Uterus (tissue), 4 donors: ENCODE measurements around the gene API5. TPM values are rescaled to one million over a fixed set of nuclear protein-coding genes. Genes with fewer than 3 reads are reported as not detected.
"Not testable (repeated sequence)": the region's sequence is repeated elsewhere in the genome, so short reads cannot be mapped to it uniquely, and the experiment has no call there.

Source experiments
- DNase-seq, 2 donors: peaks; one replicate each; pipeline ENCODE4 v3.0.0-alpha.2; 2019 to 2020
- H3K27ac ChIP-seq, 2 donors: fragments of 200-600 bp; sonication (generic); 1 replicate in 1 of 2; 2 replicates in 1 of 2; pipeline ENCODE4 v1.5.1; 2016 to 2018
- H3K27me3 ChIP-seq, 2 donors: fragments of 200-600 bp; sonication (generic); one replicate each; pipeline ENCODE4 v1.5.1; 2018 to 2019; ENCODE audit warnings: control low read depth in 1 of 2
- H3K36me3 ChIP-seq, 2 donors: fragments of 200-600 bp; sonication (generic); one replicate each; pipeline ENCODE4 v1.5.1; 2019; ENCODE audit warnings: control low read depth in 1 of 2
- H3K4me1 ChIP-seq, 2 donors: fragments of 200-600 bp; sonication (generic); one replicate each; pipeline ENCODE4 v1.5.1; 2018 to 2019; ENCODE audit warnings: control low read depth in 1 of 2
- H3K4me3 ChIP-seq, 2 donors: fragments of 200-600 bp; sonication (generic); 1 replicate in 1 of 2; 2 replicates in 1 of 2; pipeline ENCODE4 v1.5.1; 2018 to 2019; ENCODE audit warnings: mild to moderate bottlenecking in 1 of 2
- H3K9me3 ChIP-seq, 2 donors: fragments of 200-600 bp; sonication (generic); one replicate each; pipeline ENCODE4 v1.5.1; 2019; ENCODE audit warnings: control low read depth in 1 of 2
- POLR2A ChIP-seq, 2 donors: fragments of 450-650 bp; IDR thresholded peaks; one replicate each; pipeline ENCODE4 v1.6.1; 2016; ENCODE audit warnings: antibody characterized with exemption in 2 of 2, mild to moderate bottlenecking in 1 of 2, moderate library complexity in 1 of 2
- intact Hi-C: fragments of 100-400 bp; cut with DNase I; formaldehyde crosslinking; loops from one replicate; pipeline ENCODE4 v1.15.1; 2023; ENCODE audit warnings: low total_unique reads
- total RNA-seq, 4 donors: library from RNA; depleted of rRNA in 3 of 4; stranded (reverse); fragments of >200 nt in 3 of 4; gene quantifications; one replicate each; pipeline versions ENCODE4 v1.1.0 to v1.2.4, GENCODE V29; 2014 to 2023
- TF ChIP-seq, protein P1 (sequence below), 4 experiments: fragments of 200-600 bp in 2 of 4; fragments of 450-650 bp in 2 of 4; sonication (generic) in 2 of 4; IDR thresholded peaks; one replicate each; pipeline ENCODE4 v1.5.1; 2016 to 2019; ENCODE audit warnings: antibody characterized with exemption in 4 of 4, mild to moderate bottlenecking in 2 of 4, moderate library complexity in 1 of 4
- donor health status: DM: yes; HTN: yes; CAD: no.

Gene API5
- total RNA-seq, 4 donors from 2014 or later: 45.6 to 122 (median 74.3) TPM

DNA sequence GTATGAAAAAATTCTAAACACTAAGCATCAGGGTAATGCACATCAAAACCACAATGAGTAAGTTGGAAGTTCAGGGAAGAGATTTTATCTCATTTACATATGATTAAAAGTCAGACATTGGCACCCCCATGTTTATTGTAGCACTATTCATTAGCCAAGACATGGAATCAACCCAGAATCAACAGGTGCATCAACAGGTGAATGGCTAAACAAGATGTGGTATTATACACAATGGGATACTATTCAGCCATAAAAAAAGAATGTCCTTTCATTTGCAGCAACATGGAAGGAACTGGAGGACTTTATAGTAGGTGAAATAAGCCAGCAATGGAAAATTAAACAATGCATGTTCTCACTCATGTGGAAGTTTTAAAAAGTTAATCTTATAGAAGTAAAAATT, 29.4 kb downstream of the API5 start:
- Histone ChIP-seq H3K36me3 (peaks cover 0 to 4% of the 10 kb centered on the region in 2 donors), H3K27ac (no peak overlapping the region), H3K27me3 (no peaks in the 10 kb centered on the region), H3K4me1 (no peaks in the 10 kb centered on the region), H3K4me3 (no peak overlapping the region), H3K9me3 (no peaks in the 10 kb centered on the region)
- DNase-seq: no peak
- intact Hi-C loops: no loop called here
- TF ChIP-seq POLR2A (IDR thresholded peaks at IDR 0.05): no peak
- TF ChIP-seq, protein P1, sequence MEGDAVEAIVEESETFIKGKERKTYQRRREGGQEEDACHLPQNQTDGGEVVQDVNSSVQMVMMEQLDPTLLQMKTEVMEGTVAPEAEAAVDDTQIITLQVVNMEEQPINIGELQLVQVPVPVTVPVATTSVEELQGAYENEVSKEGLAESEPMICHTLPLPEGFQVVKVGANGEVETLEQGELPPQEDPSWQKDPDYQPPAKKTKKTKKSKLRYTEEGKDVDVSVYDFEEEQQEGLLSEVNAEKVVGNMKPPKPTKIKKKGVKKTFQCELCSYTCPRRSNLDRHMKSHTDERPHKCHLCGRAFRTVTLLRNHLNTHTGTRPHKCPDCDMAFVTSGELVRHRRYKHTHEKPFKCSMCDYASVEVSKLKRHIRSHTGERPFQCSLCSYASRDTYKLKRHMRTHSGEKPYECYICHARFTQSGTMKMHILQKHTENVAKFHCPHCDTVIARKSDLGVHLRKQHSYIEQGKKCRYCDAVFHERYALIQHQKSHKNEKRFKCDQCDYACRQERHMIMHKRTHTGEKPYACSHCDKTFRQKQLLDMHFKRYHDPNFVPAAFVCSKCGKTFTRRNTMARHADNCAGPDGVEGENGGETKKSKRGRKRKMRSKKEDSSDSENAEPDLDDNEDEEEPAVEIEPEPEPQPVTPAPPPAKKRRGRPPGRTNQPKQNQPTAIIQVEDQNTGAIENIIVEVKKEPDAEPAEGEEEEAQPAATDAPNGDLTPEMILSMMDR (IDR thresholded peaks at IDR 0.05): no peak

DNA sequence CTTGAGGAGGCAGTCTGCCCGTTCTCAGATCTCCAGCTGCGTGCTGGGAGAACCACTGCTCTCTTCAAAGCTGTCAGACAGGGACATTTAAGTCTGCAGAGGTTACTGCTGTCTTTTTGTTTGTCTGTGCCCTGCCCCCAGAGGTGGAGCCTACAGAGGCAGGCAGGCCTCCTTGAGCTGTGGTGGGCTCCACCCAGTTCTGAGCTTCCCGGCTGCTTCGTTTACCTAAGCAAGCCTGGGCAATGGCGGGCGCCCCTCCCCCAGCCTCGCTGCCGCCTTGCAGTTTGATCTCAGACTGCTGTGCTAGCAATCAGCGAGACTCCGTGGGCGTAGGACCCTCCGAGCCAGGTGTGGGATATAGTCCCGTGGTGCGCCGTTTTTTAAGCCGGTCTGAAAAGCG, 39.6 kb downstream of the API5 start:
- DNase-seq, intact Hi-C loops, H3K4me3 ChIP-seq, H3K27me3 ChIP-seq, H3K9me3 ChIP-seq, H3K36me3 ChIP-seq, H3K27ac ChIP-seq, H3K4me1 ChIP-seq: not testable (repeated sequence)

DNA sequence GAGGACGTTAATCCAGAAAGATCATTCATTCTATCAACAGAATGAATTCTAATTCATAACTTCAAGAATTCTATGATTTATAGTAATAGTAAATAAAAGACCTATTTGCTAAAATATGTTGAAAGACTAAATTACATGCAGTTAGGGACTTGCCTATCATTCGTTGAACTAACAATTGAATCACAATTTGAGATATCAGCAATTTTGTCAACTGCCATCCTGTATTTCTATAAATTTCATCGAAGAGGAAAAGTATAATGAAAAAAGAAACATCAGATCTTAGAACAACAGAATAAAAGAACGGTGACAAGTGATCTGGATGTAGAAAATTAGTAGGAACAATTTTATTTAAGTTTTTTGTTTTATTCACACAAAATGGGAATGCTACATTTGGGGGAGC, 42.5 kb downstream of the API5 start:
- Histone ChIP-seq H3K27me3 (no peaks in the 10 kb centered on the region), H3K4me3 (no peak overlapping the region), H3K27ac (no peak overlapping the region), H3K9me3 (no peaks in the 10 kb centered on the region), H3K36me3 (no peaks in the 10 kb centered on the region), H3K4me1 (no peaks in the 10 kb centered on the region)
- DNase-seq: no peak
- no peak for TF ChIP-seq POLR2A (IDR thresholded peaks at IDR 0.05)
- TF ChIP-seq, protein P1 (IDR thresholded peaks at IDR 0.05): no peak
- intact Hi-C loops: no loop called here

DNA sequence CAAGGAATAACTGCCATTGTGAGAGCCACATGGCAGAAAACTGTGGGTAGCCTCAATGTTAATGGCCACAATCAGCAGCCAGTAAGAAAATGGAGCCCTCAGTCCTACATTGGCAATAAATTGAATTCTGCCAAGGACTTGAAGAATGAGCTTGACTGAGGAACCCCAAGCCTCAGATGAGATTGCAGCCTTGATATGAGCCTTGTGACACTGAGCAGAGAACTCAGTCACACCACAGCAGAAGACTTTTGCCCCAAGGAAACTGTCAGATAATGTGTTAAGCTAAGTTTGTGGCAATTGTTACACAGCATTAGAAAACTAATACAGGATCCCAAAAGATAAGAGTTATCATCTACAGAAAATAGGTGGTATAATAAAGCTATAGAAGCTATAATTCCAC, 44.5 kb downstream of the API5 start:
- Histone ChIP-seq H3K4me1 (peaks cover 6 to 7% of the 10 kb centered on the region in 2 donors), H3K27me3 (no peaks in the 10 kb centered on the region), H3K4me3 (no peak overlapping the region), H3K36me3 (no peaks in the 10 kb centered on the region), H3K27ac (no peak overlapping the region), H3K9me3 (no peaks in the 10 kb centered on the region)
- no peak for DNase-seq
- TF ChIP-seq, protein P1 (IDR thresholded peaks at IDR 0.05): no peak
- no peak for TF ChIP-seq POLR2A (IDR thresholded peaks at IDR 0.05)
- intact Hi-C loops: no loop called here

DNA sequence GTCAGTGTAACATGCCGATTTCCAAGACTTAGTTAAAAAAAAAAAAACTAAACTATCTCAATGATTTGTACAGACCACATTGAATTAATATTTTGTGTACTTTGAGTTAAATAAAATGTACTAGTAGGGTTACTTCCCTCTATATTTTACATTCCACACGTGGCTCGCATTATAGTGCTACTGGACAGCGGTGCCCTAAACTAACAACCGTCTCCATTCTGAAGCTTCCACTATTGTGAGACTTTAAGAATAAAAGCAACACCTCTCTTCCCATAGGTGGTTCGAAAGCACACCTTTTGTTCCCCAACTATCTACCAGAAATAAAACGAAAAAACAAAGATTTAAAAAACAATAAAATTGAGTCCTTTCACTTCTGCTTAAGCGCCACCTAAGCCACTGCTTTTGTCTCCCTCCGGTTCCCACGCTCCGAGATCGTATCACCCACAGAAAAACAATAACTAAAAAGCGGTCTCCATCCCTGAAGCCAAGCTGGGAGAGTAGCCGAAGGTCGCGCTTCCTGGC, 46.5 kb downstream of the API5 start:
- Histone ChIP-seq H3K4me1 (peaks cover 6 to 7% of the 10 kb centered on the region in 2 donors), H3K27ac (peak overlapping the region; percentile 77 to 87), H3K36me3 (no peaks in the 10 kb centered on the region), H3K9me3 (no peaks in the 10 kb centered on the region), H3K27me3 (no peaks in the 10 kb centered on the region), H3K4me3 (peak overlapping the region; percentile 75 to 99)
- TF ChIP-seq, protein P1 (IDR thresholded peaks at IDR 0.05): no peak
- no peak for TF ChIP-seq POLR2A (IDR thresholded peaks at IDR 0.05)
- DNase-seq: no peak
- intact Hi-C loops: no loop called here
